NCI-H526 (cell line): ENCODE measurements around the gene GAS2L2.
"Not testable (repeated sequence)": the region's sequence is repeated elsewhere in the genome, so short reads cannot be mapped to it uniquely, and the experiment has no call there.

Source experiments
- DNase-seq, 2 experiments: peaks; one replicate each; lab custom pipeline; 2025; lab: John Stamatoyannopoulos, UW

GAS2L2 gene

DNA sequence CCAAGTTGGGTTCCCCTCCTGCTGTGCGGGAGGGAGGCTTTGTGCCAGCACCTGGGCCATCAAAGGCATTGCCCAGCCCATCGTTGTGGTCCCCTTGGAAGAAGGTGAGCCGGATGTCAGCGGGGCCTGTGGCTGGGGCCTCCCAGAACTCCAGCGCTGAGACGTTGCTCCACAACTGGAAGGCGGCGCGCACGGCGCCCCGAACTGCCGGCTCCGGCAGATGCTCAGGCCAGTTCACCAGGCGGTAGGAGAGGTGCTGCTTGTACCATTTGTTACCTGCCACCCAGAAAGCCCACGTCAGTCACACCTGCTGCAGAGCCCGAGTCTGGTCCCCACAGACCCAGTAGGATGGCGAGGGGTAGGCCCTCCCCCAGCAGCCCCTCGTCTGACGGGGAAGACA lies 20.1 kb upstream of the GAS2L2 start:
- DNase-seq = no peak

DNA sequence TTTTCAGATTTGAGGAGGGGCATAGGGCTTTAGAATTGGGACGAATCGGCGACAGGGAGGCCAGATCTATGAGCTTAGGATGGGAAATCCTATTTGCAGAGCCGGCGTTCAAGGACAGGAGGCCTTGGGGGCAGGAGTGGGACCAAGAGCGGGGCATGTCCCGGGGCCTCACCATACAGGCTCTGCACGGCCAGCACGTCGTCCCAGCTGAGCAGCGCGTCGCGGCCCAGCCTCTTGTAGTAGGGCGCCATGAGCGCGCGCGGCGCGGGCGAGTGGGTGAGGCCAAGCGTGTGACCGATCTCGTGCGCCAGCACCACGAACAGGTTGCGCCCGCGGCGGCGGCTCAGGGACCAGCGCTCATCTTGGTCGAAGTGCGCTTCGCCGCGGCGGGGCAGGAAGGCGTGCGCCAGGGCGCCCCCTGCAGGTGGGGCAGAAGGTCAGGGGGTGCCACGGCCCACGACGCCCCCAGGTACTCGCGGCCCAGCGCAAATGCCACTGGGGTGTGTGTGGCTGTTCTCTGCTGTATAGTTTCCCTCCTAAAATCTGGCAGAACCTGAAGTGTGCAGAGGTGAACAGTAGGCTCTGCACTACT lies 17.0 kb upstream of the GAS2L2 start:
- no peak for DNase-seq

DNA sequence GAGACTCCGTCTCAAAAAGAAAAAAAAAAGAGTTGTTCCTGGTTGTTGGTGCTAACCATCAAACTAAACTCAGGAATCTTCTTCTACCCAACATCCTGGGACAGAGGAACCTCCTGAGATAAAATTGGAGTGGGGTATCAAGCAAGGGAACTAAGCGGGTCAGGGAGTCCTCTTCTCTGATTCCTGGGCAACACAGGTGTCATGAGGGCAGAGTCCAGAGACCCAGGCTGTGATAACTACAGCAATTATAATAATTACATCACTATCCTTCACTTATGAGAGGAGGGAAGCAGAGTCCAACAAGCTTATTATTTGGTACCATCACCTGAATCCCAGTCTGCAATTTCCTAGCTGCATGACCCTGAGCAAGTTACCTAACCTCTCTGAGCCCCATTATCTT lies 15.8 kb upstream of the GAS2L2 start:
- DNase-seq = no peak

DNA sequence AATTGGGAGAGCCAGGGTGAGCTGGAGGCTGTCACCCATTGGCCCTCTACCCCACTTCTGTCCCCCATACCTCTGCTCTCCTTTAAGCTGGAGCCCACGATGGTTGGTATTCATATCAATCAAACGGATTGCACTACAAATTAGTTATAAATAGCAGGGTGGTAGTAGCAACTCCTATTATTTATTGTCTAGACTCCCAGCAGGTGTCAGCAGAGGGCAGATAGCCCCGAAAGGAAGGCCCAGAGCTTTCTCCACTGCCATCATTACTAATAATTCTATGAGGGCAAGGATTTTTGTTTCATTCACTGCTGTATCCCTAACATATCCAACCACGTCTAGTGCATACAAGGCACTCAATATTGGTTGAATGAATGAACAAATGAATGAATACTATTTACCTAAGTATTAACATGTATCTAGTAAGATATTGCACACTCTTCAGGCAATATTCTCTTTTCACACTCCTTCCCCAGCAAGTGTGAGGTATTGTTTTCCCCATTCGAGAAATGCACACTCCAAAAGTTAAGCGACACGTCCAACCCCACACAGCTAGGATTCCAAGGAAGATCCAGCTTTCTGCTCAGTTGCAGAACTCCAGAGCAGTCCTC lies 14.0 kb upstream of the GAS2L2 start:
- peak in 1 of 2 experiments; percentile 20 for DNase-seq

DNA sequence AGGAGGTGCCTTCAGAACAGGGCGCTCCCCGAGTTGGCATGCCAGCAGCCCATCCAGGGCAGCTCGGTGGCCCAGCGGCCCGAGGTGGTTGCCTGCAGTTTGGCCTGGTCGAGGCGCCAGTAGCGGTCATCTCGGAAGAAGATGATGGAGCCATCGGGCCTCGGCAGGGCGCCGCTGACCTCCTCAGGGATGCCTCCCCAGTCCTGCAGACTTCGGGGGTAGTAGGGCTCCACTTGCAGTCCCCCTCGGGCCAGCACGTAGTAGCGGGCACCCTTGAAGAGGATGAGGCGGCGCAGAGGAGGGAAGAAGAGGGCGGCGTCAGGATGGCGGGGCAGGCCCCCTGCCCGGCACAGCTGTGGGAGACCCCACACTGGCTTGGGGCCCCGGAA lies 13.4 kb upstream of the GAS2L2 start:
- DNase-seq = no peak

DNA sequence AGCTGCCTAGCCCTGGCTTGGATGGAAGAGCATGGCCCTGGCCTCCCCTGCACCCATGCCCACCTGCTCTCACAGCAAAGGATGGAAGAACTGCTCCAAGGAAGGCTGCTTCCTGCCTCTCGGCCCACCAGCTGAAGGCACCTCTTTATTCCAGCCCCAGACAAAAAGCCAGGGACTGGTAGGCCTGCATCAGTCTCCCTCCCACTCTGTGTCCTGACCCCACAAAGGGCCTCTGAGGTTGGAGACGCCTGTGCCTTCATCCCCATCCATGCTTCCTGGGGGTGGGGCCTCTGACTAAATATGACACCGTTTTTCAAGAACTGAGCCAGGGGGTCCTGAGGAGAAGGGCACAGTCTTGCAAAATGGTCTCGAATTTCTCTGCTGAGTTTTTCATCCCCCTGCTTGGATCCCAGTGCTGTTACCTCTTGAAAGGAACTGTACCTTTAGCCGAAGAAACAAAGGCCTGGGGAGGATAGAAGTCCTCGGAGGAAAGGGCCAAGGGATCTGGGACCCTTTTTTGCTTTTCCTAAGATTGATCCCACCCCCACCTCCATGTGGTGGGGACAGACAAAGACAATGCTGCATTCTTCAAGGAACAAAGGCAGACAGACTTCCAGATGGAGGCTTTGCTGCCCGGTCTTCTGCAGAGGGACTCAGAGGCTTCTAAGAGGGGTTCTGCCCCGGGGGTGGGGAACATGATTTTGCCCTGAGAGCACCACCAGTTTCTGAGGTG lies 12.9 kb upstream of the GAS2L2 start:
- no peak for DNase-seq

DNA sequence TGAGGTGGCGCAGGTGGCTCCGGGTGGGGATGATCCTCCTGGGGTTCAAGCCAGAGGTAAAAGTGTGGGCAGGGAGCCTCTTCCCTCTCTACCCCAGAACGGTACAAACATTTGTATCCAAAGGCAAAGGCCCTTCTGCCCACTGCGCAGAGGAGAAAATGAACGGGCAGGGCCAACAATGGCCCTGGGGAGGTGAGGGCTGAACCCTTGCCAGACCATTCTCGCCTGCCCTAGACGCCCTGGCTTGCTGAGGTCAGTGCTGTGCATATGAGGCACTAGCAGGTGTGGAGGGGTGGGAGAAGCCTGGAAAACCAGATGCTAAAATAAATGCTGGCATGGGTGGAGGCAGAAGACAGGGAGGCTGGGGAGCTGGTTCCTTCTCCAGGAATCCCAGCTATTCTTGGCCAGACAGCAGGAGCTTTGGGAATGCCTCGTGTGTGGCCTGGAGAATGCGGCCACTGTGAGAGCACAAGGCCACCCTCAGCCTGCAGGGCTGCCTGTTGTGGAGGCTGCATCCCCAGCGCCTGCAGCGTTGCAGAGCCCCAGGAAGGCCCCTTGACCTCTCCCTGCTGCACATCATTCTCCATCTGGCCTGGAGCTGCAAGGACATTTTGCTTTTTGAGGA lies 12.2 kb upstream of the GAS2L2 start:
- no peak for DNase-seq

DNA sequence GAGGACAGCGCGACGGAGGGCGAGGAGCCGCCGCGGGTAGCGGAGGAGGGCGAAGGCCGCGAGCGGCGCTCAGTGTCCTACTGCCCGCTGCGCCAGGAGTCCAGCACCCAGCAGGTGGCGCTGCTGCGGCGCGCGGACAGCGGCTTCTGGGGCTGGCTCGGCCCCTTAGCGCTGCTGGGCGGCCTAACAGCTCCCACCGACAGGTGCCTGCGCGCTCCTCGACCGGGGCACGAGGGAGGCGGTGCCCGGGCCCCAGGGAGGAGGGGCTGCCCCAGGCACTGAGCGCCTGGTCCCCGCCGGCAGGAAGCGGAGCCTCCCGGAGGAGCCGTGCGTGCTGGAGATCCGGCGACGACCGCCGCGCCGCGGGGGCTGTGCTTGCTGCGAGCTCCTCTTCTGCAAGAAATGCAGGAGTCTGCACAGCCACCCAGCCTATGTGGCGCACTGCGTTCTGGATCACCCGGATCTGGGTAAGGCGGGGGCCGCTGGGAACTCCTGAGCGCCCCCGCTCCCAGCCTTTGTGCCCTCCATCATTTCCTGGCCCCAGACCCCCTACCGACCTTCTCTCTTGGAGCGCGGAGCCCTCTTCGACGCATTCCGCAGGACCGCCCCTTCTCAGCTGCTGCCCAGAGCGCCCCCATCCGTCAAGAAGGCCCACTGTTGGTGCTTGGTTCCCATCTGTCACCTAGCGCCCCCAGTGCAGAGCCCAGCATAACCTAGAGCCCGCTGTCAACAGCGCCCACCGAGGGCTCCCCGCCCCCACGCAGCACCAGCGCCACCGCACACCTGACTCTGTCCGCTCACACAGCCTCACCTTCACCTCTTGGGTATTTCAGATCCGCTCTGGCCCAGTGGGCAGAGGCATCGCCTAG lies 11.3 kb upstream of the GAS2L2 start:
- peak; percentile 82 to 95 for DNase-seq

DNA sequence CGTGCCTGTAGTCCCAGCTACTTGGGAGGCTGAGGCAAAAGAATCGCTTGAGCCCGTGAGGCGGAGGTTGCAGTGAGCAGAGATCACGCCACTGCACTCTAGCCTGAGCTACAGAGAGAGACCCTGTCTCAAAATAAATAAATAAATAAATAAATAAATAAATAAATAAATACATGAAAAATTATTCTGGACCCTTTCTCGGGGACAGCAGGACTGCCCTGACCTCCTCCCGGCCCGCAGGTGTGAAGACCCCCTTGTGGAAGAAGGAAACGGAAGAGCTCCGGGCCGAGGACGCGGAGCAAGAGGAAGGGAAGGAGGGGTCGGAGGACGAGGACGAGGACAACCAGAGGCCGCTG lies 10.7 kb upstream of the GAS2L2 start:
- no peak for DNase-seq

DNA sequence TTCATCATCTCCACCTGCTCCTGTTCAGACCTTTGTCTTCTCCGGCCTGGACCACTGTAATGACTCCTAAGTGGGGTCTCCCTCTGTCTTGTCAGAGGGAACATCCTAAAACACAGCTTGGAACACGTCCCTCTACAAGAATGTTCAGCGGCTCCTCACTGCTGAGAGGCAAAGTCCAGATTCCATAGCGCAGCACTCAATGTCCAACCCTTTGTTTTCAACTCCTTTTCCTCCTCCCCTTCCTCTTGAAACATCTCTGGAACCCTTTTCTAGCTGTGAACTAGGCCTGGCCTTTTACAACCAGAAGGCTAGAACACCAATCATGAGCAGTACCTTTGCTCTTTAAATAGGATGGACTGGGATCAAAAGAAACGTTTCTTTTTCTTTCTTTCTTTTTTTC lies 8.6 kb upstream of the GAS2L2 start:
- no peak for DNase-seq

DNA sequence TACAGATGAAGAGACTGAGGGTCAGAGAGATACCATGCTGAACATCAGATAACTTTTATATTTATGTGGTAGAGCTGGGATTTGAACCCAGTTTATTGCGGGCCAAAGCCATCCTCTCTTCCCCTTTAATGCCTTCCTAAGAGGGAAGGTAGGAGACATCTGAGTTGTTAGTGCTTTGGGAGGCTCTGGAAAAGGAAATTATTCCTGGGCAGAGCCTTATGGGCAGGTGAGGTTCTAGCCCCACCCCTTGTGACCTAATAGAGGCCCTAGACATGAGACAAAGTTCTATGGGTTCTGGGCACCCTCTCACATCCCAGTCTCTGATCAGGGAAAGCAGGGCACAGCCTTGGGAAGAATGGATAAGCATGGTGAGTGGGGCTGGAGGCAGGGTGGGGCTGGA lies 7.5 kb upstream of the GAS2L2 start, which contains the start of gene C17orf50:
C17orf50 (plus strand) TSS at position 301 of the 400 bp plus-strand sequence; CDS start at position 356, 55 bp downstream.
- DNase-seq = no peak

DNA sequence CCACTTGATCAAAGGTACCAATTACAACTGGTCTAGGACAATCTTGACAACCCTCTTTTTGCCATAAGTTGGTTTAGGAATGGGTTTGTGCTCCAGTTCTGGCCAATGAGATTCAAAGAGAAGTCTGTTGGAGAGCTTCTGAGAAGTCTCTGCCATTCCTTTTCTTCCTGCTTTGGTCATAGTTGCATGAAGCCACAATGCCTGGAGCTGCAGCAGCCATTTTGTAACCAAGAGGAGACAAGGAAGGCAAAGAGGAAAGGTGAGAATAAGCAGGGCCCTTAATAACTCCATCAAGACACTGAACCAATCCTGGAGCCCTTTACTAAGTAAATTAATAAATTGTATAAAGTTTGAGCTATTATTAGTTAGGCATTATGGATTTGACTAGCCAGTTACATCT lies 4.2 kb upstream of the GAS2L2 start:
- DNase-seq = no peak

DNA sequence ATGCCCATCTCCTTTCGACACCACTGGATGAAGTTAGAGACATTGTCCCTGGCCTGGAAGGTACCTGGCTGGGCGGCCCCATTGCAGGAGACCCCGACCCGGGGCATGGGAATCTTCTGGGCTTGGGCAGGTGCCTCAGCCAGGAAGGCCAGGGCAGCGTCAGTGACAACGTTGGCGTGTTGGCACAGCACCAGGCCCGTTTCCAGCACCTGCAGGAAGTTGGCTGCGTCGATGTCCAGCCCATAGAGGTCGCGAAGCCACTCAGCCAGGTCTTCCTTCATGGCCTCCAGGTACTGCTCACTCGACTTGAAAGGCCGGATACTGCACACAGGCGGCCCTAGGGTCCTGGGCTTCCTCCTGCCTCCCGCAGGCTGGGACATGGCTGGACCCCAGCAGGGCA lies 568 bp downstream of the GAS2L2 start:
- DNase-seq = no peak

DNA sequence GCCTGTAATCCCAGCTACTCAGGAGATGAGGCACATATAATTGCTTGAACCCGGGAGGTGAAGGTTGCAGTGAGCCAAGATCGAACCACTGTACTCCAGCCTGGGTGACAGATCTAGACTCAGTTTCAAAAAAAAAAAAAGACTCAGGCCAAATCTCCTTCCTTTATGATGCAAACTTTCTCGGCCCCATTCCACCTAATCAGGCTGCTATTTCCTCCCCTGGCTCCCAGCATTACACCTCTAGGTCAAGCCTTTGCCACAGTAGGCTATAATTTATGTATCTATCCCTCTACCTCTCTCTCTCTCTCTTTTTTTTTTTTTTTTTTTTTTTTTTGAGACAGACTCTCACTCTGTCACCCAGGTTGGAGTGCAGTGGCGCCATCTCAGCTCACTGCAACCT lies 1.5 kb downstream of the GAS2L2 start:
- not testable (repeated sequence) for DNase-seq

DNA sequence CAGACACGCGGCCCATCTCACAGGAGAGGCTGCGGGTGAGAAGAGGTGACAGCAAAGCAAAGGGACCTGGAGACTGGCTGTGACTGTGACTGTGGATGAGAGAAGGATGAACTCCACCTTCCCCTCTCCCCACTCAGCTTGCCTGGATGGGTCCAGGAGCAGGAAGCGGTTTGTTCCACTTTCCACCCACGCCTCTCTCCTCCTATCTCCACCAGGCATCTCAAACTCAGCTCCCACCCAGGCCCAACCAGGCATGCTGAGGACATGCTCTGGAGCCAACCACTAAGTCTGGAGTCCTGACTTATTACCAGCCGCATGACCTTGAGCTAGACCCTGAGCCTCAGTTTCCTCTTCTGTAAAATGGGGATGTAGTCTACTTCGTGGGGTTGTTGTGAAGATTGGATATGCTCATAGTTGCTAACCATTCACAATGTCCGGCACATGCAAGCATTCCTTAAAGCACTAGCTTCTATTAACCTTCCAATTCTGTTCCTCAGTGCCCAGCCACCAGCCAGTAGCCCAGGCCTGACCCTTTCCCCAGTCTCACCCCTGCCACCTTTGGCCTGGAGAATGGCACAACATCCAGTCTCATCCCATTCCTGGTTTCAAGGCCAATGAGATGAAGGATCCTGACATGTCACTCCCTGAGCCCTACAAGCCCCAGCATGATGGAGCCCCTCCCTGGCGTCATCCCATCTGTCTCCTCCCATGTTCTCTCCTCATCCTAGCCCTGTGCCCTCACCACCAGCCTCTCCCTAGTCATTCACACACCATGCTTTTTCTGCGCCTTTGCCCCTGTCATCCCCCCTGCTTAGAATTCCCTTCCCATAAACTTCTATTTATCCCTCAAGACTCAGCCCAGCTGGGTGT lies 2.3 kb downstream of the GAS2L2 start:
- no peak for DNase-seq

DNA sequence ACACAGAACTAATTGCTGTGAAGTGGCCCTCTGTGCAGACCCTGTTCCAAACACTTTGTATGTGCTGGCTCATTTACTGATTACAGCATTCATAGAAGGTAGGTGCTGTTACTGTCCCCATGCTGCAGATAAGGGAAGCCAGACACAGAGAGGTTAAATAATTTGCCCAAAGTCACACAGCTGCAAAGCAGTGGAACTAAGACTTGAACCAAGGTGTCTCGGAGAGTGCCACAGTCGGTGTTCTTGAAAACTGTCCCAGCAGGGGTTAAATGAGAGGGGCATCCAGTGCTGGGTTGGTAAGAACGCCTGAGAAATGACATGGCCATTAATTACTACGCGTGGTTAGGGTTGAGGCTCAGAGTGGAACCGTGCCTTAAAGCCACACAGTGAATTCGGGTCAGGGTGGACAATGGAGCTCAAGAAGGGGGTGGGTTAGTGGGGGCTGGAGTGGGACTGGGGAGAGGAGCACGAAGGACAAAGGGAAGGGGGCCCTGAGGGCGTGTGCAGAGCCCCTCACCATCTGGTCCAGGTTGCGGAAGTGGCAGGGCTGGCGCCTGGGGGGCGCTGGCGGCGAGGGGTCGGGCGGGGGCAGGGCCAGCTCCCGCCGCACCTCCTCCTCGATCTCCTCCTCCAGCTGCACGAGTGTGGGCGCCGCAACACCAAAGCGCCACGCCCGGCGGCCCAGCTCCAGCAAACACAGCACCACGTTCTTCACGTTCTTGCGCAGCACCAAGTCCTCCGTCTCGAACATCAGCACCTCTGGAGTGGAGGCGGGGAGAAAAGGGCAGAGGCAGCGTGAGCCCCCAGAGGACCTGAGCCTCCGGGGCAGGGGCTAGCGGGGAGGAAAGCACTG lies 3.3 kb downstream of the GAS2L2 start:
- peak in 1 of 2 experiments; percentile 43 for DNase-seq

DNA sequence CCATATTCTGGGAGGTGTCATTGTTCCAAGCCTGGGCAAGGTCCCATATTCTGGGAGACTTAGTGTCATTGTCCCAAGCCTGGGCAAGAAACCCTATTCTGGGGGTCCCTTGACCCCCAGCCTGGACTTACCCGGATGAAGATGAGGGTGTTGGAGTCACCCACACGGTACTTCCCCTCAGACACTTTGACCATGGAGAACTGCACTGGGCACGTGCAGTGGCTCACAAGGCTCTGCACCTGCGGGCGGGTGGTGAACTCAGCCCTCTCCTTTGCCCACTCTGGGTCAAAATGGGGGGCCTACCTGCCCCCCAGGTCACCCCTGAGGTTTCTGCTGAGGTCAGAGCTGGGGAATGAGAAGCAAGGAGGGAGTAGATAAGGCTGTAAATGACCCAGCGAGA lies 4.1 kb downstream of the GAS2L2 start:
- no peak for DNase-seq

DNA sequence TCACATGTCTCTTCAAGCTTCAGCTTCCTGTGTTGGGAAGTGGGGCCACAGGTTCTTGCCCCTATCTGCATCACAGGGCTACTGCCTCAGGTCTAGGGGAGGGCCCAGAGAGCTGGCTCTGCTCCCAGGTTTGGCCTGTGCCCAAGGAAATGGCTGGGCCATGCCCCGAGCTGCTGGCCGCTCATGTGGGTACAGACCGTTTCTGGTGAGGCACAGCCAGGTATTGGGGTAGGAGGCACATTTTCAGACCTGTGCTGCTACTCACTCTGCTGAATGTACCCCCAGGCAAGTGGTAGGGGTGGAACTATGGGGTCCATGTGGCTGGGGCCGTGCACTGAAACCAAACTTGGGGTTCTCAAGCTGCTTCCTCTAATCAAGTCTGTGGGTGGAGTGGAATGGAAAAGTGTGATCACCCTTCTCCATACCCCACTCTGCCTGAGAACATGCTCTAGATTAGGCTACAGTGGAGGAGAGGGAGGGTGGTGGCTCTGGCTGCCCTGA lies 4.6 kb downstream of the GAS2L2 start:
- no peak for DNase-seq

DNA sequence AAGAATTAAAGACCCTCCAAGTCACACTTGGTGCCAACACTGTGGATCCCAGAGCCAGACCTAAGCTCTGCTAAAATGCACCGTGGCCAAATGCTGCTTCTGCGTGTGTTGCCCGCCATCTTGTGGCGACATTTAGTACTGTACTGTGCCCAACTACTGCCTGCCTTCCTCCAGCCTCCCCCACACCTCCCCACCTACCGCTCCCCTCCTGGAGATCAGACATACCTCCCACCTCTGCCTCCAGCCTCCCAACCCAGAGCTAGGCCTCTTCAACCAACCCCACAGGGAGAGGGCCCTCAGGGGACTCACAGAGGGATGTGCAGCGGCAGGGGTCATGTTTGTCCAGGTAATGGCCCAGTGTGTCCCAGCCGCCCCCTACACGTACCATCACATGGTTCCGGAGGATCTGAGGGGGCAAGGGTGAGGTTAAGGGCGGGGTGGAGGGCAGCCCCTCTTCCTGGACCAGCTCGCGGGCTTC lies 5.5 kb downstream of the GAS2L2 start:
- DNase-seq = peak; percentile 31 to 79
